Central memory CD8-positive, alpha-beta T cell (primary cell): Measurements from ENCODE around the gene RNF212.
A peak's percentile ranks its signal among the peaks of the same experiment; 100 is the strongest.

Experiments used
- ATAC-seq: fragments of 150-1000 bp; cut with Tn5 transposase; replicated peaks from 2 replicates; pipeline ENCODE4 v1.10.0; 2022; ENCODE audit warnings: mild to moderate bottlenecking, moderate FRiP score, moderate number of reproducible peaks; ENCODE audit not compliant: poor library complexity, severe bottlenecking; ENCODE audit errors: extremely low read depth
- DNase-seq, 2 donors: peaks; one replicate each; pipeline ENCODE4 v3.0.0; 2021; ENCODE audit warnings: low spot score in 2 of 2
- H3K27ac Mint-ChIP-seq: one replicate; pipeline ENCODE4 v1.8.0; 2022; ENCODE audit warnings: low read depth, mild to moderate bottlenecking, moderate library complexity, mixed read lengths
- H3K27me3 Mint-ChIP-seq: one replicate; pipeline ENCODE4 v1.8.0; 2022; ENCODE audit warnings: mixed read lengths
- H3K36me3 Mint-ChIP-seq: one replicate; pipeline ENCODE4 v1.8.0; 2022; ENCODE audit warnings: mild to moderate bottlenecking, moderate library complexity, mixed read lengths; ENCODE audit not compliant: insufficient read depth
- H3K4me1 Mint-ChIP-seq: one replicate; pipeline ENCODE4 v1.8.0; 2022; ENCODE audit warnings: mixed read lengths
- H3K4me3 Mint-ChIP-seq: one replicate; pipeline ENCODE4 v1.8.0; 2022; ENCODE audit warnings: mild to moderate bottlenecking, moderate library complexity, mixed read lengths
- H3K9me3 Mint-ChIP-seq: one replicate; pipeline ENCODE4 v1.8.0; 2022; ENCODE audit warnings: mixed read lengths

Gene RNF212

GRCh38 chr4:1027915-1028238, 85.5 kb downstream of the RNF212 start:
- ATAC-seq (no peak), DNase-seq (no peak)
- Mint-ChIP-seq H3K27ac (no peak overlapping the region), H3K36me3 (peaks cover 9% of the 10 kb centered on the region), H3K27me3 (no peaks in the 10 kb centered on the region), H3K9me3 (no peaks in the 10 kb centered on the region), H3K4me3 (no peak overlapping the region), H3K4me1 (no peaks in the 10 kb centered on the region)

GRCh38 chr4:1027219-1027914, 86.0 kb downstream of the RNF212 start:
- ATAC-seq: no peak
- no peak for DNase-seq
- no peaks in the 10 kb centered on the region for H3K4me1 Mint-ChIP-seq
- H3K36me3 Mint-ChIP-seq: peaks cover 9% of the 10 kb centered on the region
- H3K27me3 Mint-ChIP-seq: no peaks in the 10 kb centered on the region
- H3K9me3 Mint-ChIP-seq: no peaks in the 10 kb centered on the region
- no peak overlapping the region for H3K4me3 Mint-ChIP-seq
- no peak overlapping the region for H3K27ac Mint-ChIP-seq

- ATAC-seq (peak; percentile 68), DNase-seq (no peak)
- Mint-ChIP-seq H3K4me1 (no peaks in the 10 kb centered on the region), H3K27ac (no peak overlapping the region), H3K27me3 (no peaks in the 10 kb centered on the region), H3K9me3 (no peaks in the 10 kb centered on the region), H3K4me3 (no peak overlapping the region), H3K36me3 (peaks cover 9% of the 10 kb centered on the region)
These were observed 87.2 kb downstream of the RNF212 start for GRCh38 chr4:1026115-1026514.

- Mint-ChIP-seq H3K36me3 (peaks cover 7% of the 10 kb centered on the region), H3K4me3 (no peak overlapping the region), H3K4me1 (no peaks in the 10 kb centered on the region), H3K27me3 (no peaks in the 10 kb centered on the region), H3K27ac (no peak overlapping the region), H3K9me3 (no peaks in the 10 kb centered on the region)
- no peak for DNase-seq
- no peak for ATAC-seq
These were observed 88.3 kb downstream of the RNF212 start for GRCh38 chr4:1024882-1025545.

GRCh38 chr4:1023895-1024740, 89.2 kb downstream of the RNF212 start:
- no peaks in the 10 kb centered on the region for H3K4me1 Mint-ChIP-seq
- no peak overlapping the region for H3K27ac Mint-ChIP-seq
- DNase-seq (no peak), ATAC-seq (no peak)
- H3K27me3 Mint-ChIP-seq: no peaks in the 10 kb centered on the region
- H3K4me3 Mint-ChIP-seq: no peak overlapping the region
- H3K36me3 Mint-ChIP-seq: peaks cover 7% of the 10 kb centered on the region
- no peaks in the 10 kb centered on the region for H3K9me3 Mint-ChIP-seq

- no peaks in the 10 kb centered on the region for H3K4me1 Mint-ChIP-seq
- H3K27ac Mint-ChIP-seq: no peak overlapping the region
- H3K27me3 Mint-ChIP-seq: no peaks in the 10 kb centered on the region
- DNase-seq (no peak), ATAC-seq (no peak)
- no peak overlapping the region for H3K4me3 Mint-ChIP-seq
- H3K9me3 Mint-ChIP-seq: no peaks in the 10 kb centered on the region
- H3K36me3 Mint-ChIP-seq: peaks cover 7% of the 10 kb centered on the region
These were observed 90.2 kb downstream of the RNF212 start for GRCh38 chr4:1023075-1023640.

DNA sequence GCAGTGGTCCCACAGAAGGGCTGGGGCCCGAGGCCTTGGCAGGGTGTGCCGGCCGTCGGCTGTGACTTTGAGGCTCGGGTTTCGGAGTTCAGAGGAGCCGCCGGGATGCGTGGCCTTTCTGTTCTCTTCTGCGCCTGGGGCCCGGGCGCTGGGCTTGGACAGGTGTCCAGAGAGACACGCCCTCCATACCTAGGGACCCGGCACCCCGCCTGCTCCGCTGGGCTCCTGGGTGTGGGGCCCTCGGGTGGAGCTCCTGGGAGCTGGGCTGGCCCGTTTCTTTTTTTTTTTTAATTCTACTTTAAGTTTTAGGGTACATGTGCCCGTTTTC, 90.7 kb downstream of the RNF212 start:
- Mint-ChIP-seq H3K4me1 (no peaks in the 10 kb centered on the region), H3K27ac (no peak overlapping the region), H3K4me3 (no peak overlapping the region), H3K27me3 (no peaks in the 10 kb centered on the region), H3K36me3 (peaks cover 5% of the 10 kb centered on the region), H3K9me3 (no peaks in the 10 kb centered on the region)
- DNase-seq: no peak
- ATAC-seq: no peak

- no peak overlapping the region for H3K27ac Mint-ChIP-seq
- ATAC-seq (no peak), DNase-seq (no peak)
- peaks cover 5% of the 10 kb centered on the region for H3K36me3 Mint-ChIP-seq
- no peaks in the 10 kb centered on the region for H3K9me3 Mint-ChIP-seq
- no peaks in the 10 kb centered on the region for H3K4me1 Mint-ChIP-seq
- H3K4me3 Mint-ChIP-seq: no peak overlapping the region
- H3K27me3 Mint-ChIP-seq: no peaks in the 10 kb centered on the region
These were observed 91.2 kb downstream of the RNF212 start for GRCh38 chr4:1022051-1022738.
